ENCODE data around the gene LMX1A.

The LMX1A gene

DNA sequence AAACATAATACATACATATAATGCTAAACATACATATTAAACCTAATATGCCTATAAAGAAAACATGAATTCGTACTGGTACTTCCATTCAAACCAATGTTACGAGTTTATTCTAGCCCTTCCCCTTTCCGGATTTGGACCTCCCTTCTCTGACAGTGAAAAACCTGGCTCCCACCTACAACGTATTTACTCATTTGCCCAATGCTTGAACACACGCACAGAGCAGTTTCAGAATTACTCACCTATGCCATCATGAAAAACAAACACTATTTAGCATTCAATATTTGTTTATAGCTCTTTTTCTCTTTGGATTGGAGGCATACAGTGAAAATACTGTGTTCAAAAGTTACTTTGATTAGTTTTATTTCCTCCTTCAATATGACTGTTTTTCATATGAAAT is 204.4 kb downstream of the LMX1A start:
- no peaks in the 10 kb centered on the region for H3K36me3 ChIP-seq (ENCODE audit: control insufficient read depth in 2 of 2, insufficient read depth in 1 of 2, low read length in 2 of 2)
- no peaks in the 10 kb centered on the region; the same call in 1 of the 2 replicates for H3K4me1 ChIP-seq (ENCODE audit: control insufficient read depth, insufficient read depth, low read length)
- ChIA-PET POLR2A (no interaction called here), CTCF (interaction anchor here (0.7 to 2.5 kb wide), 8 partner anchors 10 to 240 kb away, joined by 3 to 9 read pairs (median 4); no protein-coding TSS in a partner anchor)
- TF ChIP-seq ZNF335 (tag by site-specific recombination; conservative IDR thresholded peaks at IDR 0.05) (no peak), SALL2 (tag by site-specific recombination; IDR thresholded peaks at IDR 0.05; ENCODE audit: borderline replicate concordance) (no peak), ZNF747 (tag by site-specific recombination; IDR thresholded peaks at IDR 0.05) (no peak), HOXC10 (CRISPR knock-in tag; IDR thresholded peaks at IDR 0.05) (no peak), ZIC2 (tag by site-specific recombination; IDR thresholded peaks at IDR 0.05) (no peak), BCL11B (tag by site-specific recombination; IDR thresholded peaks at IDR 0.05; ENCODE audit: low read depth) (no peak), IKZF3 (tag by site-specific recombination; IDR thresholded peaks at IDR 0.05) (no peak), REPIN1 (tag by site-specific recombination; IDR thresholded peaks at IDR 0.05; ENCODE audit: low read depth) (no peak), ZNF174 (tag by site-specific recombination; IDR thresholded peaks at IDR 0.05) (no peak), ZNF10 (tag by site-specific recombination; IDR thresholded peaks at IDR 0.05) (no peak), MEIS1 (CRISPR knock-in tag; IDR thresholded peaks at IDR 0.05; ENCODE audit: borderline replicate concordance) (no peak), ZNF610 (tag by site-specific recombination; IDR thresholded peaks at IDR 0.05; ENCODE audit: borderline replicate concordance) (no peak), ZNF658 (tag by site-specific recombination; IDR thresholded peaks at IDR 0.05) (no peak), ZNF777 (tag by site-specific recombination; IDR thresholded peaks at IDR 0.05; ENCODE audit: borderline replicate concordance) (no peak), ZNF248 (tag by site-specific recombination; IDR thresholded peaks at IDR 0.05) (no peak), ZNF138 (tag by site-specific recombination; IDR thresholded peaks at IDR 0.05; ENCODE audit: borderline replicate concordance) (no peak)
- TF ChIP-seq, protein P1, sequence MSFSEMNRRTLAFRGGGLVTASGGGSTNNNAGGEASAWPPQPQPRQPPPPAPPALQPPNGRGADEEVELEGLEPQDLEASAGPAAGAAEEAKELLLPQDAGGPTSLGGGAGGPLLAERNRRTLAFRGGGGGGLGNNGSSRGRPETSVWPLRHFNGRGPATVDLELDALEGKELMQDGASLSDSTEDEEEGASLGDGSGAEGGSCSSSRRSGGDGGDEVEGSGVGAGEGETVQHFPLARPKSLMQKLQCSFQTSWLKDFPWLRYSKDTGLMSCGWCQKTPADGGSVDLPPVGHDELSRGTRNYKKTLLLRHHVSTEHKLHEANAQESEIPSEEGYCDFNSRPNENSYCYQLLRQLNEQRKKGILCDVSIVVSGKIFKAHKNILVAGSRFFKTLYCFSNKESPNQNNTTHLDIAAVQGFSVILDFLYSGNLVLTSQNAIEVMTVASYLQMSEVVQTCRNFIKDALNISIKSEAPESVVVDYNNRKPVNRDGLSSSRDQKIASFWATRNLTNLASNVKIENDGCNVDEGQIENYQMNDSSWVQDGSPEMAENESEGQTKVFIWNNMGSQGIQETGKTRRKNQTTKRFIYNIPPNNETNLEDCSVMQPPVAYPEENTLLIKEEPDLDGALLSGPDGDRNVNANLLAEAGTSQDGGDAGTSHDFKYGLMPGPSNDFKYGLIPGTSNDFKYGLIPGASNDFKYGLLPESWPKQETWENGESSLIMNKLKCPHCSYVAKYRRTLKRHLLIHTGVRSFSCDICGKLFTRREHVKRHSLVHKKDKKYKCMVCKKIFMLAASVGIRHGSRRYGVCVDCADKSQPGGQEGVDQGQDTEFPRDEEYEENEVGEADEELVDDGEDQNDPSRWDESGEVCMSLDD (tag by site-specific recombination; IDR thresholded peaks at IDR 0.05) = no peak
- TF ChIP-seq, protein P2, sequence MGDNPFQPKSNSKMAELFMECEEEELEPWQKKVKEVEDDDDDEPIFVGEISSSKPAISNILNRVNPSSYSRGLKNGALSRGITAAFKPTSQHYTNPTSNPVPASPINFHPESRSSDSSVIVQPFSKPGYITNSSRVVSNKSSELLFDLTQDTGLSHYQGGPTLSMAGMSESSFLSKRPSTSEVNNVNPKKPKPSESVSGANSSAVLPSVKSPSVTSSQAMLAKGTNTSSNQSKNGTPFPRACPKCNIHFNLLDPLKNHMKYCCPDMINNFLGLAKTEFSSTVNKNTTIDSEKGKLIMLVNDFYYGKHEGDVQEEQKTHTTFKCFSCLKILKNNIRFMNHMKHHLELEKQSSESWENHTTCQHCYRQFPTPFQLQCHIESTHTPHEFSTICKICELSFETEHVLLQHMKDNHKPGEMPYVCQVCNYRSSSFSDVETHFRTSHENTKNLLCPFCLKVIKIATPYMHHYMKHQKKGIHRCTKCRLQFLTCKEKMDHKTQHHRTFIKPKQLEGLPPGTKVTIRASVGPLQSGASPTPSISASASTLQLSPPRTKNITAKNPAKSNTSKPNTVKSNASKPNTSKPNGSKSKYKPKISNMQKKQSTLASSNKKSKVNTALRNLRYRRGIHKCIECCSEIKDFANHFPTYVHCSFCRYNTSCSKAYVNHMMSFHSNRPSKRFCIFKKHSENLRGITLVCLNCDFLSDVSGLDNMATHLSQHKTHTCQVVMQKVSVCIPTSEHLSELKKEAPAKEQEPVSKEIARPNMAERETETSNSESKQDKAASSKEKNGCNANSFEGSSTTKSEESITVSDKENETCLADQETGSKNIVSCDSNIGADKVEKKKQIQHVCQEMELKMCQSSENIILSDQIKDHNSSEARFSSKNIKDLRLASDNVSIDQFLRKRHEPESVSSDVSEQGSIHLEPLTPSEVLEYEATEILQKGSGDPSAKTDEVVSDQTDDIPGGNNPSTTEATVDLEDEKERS (tag by site-specific recombination; IDR thresholded peaks at IDR 0.05) = no peak
- TF ChIP-seq, protein P3, sequence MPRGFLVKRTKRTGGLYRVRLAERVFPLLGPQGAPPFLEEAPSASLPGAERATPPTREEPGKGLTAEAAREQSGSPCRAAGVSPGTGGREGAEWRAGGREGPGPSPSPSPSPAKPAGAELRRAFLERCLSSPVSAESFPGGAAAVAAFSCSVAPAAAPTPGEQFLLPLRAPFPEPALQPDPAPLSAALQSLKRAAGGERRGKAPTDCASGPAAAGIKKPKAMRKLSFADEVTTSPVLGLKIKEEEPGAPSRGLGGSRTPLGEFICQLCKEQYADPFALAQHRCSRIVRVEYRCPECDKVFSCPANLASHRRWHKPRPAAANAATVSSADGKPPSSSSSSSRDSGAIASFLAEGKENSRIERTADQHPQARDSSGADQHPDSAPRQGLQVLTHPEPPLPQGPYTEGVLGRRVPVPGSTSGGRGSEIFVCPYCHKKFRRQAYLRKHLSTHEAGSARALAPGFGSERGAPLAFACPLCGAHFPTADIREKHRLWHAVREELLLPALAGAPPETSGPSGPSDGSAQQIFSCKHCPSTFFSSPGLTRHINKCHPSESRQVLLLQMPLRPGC (tag by site-specific recombination; IDR thresholded peaks at IDR 0.05) = no peak
- no peak overlapping the region for H3K27ac ChIP-seq (ENCODE audit: extremely low read depth, low read depth, low read length)
- H3K4me3 ChIP-seq (ENCODE audit: low read depth, low read length) = no peak overlapping the region
- H3K9me3 ChIP-seq (ENCODE audit: control insufficient read depth, insufficient read depth, low read depth, low read length) = no peaks in the 10 kb centered on the region

Data from HEK293 (cell line).